DND-41 (cell line): ENCODE measurements around the gene IFT27.

Experiments
- ATAC-seq: fragments of 200-7000 bp; cut with Tn5 transposase; 3 replicates; pipeline ENCODE4 v1.9.1; 2021; ENCODE audit warnings: low read depth; ENCODE audit not compliant: insufficient read depth
- DNase-seq: peaks from one replicate; pipeline ENCODE4 v3.0.0-alpha.2; 2020
- H2AFZ ChIP-seq: 2 replicates; pipeline ENCODE4 v1.6.0; 2012; ENCODE audit warnings: low read depth, low read length
- H3K27ac ChIP-seq: 2 replicates; pipeline ENCODE4 v1.5.1; 2012; ENCODE audit warnings: low read length, inconsistent platforms
- H3K27me3 ChIP-seq: fragments of 200-600 bp; sonication (generic); 2 replicates; pipeline ENCODE4 v1.6.0; 2012; ENCODE audit warnings: low read length, mild to moderate bottlenecking, inconsistent platforms; ENCODE audit not compliant: insufficient read depth, poor library complexity
- H3K36me3 ChIP-seq: 2 replicates; pipeline ENCODE4 v1.5.1; 2012; ENCODE audit warnings: low read length, inconsistent platforms; ENCODE audit not compliant: insufficient read depth
- H3K4me1 ChIP-seq: 2 replicates; pipeline ENCODE4 v1.5.1; 2012; ENCODE audit warnings: mild to moderate bottlenecking, low read length; ENCODE audit not compliant: insufficient read depth
- H3K4me2 ChIP-seq: 2 replicates; pipeline ENCODE4 v1.6.0; 2012; ENCODE audit warnings: mild to moderate bottlenecking, moderate library complexity, low read length, inconsistent platforms; ENCODE audit not compliant: insufficient read depth
- H3K4me3 ChIP-seq, 2 experiments: fragments of 200-600 bp in 1 of 2; shearing (Covaris generic) in 1 of 2; 2 replicates each; pipeline ENCODE4 v1.5.1; 2012 to 2016; ENCODE audit warnings: inconsistent platforms in 2 of 2, low read length in 2 of 2, mild to moderate bottlenecking in 2 of 2, low read depth in 1 of 2, moderate library complexity in 1 of 2
- H3K79me2 ChIP-seq: 2 replicates; pipeline ENCODE4 v1.6.0; 2012; ENCODE audit warnings: low read length, inconsistent platforms; ENCODE audit not compliant: insufficient read depth
- H3K9ac ChIP-seq: 2 replicates; pipeline ENCODE4 v1.6.0; 2012; ENCODE audit warnings: low read depth, mild to moderate bottlenecking, inconsistent platforms, low read length, moderate library complexity
- H3K9me3 ChIP-seq: 2 replicates; pipeline ENCODE4 v1.5.1; 2012; ENCODE audit warnings: low read length, moderate library complexity, mild to moderate bottlenecking, inconsistent platforms; ENCODE audit not compliant: insufficient read depth, severe bottlenecking
- H4K20me1 ChIP-seq: 2 replicates; pipeline ENCODE4 v1.6.0; 2012; ENCODE audit warnings: low read length; ENCODE audit not compliant: insufficient read depth
- CTCF ChIP-seq: IDR thresholded peaks from 2 replicates; pipeline ENCODE4 v1.5.1; 2012; ENCODE audit warnings: borderline replicate concordance, low read length, moderate library complexity, mild to moderate bottlenecking; ENCODE audit not compliant: poor library complexity, severe bottlenecking; ENCODE audit errors: extremely low read depth
- EZH2 ChIP-seq: IDR thresholded peaks from 3 replicates; pipeline ENCODE4 v1.6.1; 2012; ENCODE audit warnings: borderline replicate concordance, low read depth, mild to moderate bottlenecking, moderate library complexity, low read length, inconsistent platforms; ENCODE audit not compliant: severe bottlenecking

IFT27 gene

GRCh38 chr22:36737776-36738175, 38.1 kb downstream of the IFT27 start:
- no peak overlapping the region for H3K4me3 ChIP-seq
- ATAC-seq (no peak), DNase-seq (no peak)
- no peak overlapping the region for H3K9ac ChIP-seq
- H3K27me3 ChIP-seq, result peaks cover 1% of the 10 kb centered on the region
- H3K36me3 ChIP-seq, result no peaks in the 10 kb centered on the region
- no peak overlapping the region for H3K4me2 ChIP-seq
- H3K27ac ChIP-seq, result no peak overlapping the region
- no peaks in the 10 kb centered on the region for H3K79me2 ChIP-seq
- no peak overlapping the region for H2AFZ ChIP-seq
- H4K20me1 ChIP-seq, result no peaks in the 10 kb centered on the region
- TF ChIP-seq CTCF (no peak), EZH2 (no peak)
- no peaks in the 10 kb centered on the region for H3K9me3 ChIP-seq
- H3K4me1 ChIP-seq, result no peaks in the 10 kb centered on the region

- ATAC-seq, result no peak
- Histone ChIP-seq H3K4me1 (no peaks in the 10 kb centered on the region), H3K4me2 (no peak overlapping the region), H3K27me3 (peaks cover 6% of the 10 kb centered on the region), H3K36me3 (no peaks in the 10 kb centered on the region), H2AFZ (no peak overlapping the region), H3K27ac (no peak overlapping the region), H3K9ac (no peak overlapping the region), H3K9me3 (no peaks in the 10 kb centered on the region), H4K20me1 (no peaks in the 10 kb centered on the region), H3K4me3 (no peak overlapping the region), H3K79me2 (no peaks in the 10 kb centered on the region)
- no peak for DNase-seq
- TF ChIP-seq EZH2 (no peak), CTCF (no peak)
Measured at GRCh38 chr22:36736701-36737320, 39.1 kb downstream of the IFT27 start.

GRCh38 chr22:36734171-36735058, 41.5 kb downstream of the IFT27 start:
- no peak overlapping the region for H3K4me2 ChIP-seq
- H3K36me3 ChIP-seq, result no peaks in the 10 kb centered on the region
- H3K4me1 ChIP-seq, result no peaks in the 10 kb centered on the region
- no peak overlapping the region for H2AFZ ChIP-seq
- H3K79me2 ChIP-seq, result no peaks in the 10 kb centered on the region
- H3K27ac ChIP-seq, result no peak overlapping the region
- no peaks in the 10 kb centered on the region for H3K9me3 ChIP-seq
- TF ChIP-seq CTCF, result no peak
- TF ChIP-seq EZH2, result no peak
- no peaks in the 10 kb centered on the region for H4K20me1 ChIP-seq
- peak; percentile 13 for DNase-seq
- no peak overlapping the region for H3K4me3 ChIP-seq
- peaks cover 6% of the 10 kb centered on the region for H3K27me3 ChIP-seq
- peak; percentile 37; the same call in 2 of the 3 replicates for ATAC-seq
- H3K9ac ChIP-seq, result no peak overlapping the region
